AML-193 (cell line): ENCODE results near the gene FGFBP1.

Experiments
- DNase-seq, 2 experiments: peaks; one replicate each; lab custom pipeline; 2025; lab: John Stamatoyannopoulos, UW

Gene FGFBP1

DNA sequence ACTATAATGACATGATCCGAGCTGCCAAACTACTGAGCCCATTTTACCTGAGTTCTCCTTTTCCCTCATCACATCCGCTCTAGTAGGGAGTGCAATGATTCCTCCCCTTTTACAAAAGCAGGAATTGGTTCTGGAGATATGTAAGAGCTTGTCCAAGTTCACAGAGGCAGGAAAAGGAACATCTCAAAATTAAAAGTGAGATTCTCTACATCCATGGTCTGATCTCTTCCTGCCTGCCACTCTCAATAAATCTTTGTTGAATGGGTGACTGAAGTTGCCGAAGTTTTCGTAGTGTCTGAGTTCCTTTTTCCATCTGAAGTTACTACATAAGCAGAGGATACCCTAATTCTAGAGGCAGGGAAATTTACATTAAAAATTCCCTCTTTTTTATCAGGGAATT, at the start of gene FGFBP1:
FGFBP1 (minus strand) TSS at position 101 of the 400 bp plus-strand sequence. CDS start 2,108 bp downstream, outside the sequence.
- DNase-seq: no peak

DNA sequence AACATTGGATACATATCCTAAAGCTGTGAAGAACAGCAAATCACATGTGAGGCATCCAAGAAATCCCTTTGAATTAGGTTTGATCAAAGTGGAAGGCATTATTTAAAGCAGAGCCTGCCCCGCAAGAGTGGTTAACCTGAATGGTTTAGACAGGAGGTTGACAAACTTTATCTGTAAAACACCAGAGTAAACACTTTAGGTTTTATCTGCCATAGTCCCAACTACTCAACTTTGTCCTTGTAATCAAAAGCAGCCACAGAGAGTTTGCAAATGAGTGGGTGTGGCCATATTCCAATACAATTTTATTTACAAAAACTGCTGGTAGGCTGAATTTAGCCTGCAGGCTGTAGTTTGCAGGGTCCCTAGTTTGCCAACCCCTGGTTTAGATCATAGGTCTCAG, 49.7 kb upstream of the FGFBP1 start:
- no peak for DNase-seq

DNA sequence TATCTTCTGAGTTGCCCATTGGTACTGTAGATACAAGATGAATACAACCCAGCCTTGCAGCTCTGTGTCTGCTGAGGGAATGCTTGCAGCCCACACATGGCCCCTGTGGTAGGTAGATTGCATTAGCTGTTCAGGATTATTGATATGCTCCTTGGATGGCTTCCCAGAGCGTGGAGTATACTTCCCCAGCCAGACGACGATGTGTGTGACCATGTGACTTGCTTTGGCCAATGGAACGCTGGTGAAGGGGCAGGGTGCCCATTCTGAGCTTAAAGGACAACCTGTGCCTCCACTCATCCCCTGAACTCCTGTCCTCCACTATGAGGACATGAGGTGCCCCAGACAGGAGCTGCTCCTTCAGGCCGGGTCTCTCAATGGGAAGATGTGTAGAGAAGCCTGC, 48.4 kb upstream of the FGFBP1 start:
- DNase-seq: no peak

DNA sequence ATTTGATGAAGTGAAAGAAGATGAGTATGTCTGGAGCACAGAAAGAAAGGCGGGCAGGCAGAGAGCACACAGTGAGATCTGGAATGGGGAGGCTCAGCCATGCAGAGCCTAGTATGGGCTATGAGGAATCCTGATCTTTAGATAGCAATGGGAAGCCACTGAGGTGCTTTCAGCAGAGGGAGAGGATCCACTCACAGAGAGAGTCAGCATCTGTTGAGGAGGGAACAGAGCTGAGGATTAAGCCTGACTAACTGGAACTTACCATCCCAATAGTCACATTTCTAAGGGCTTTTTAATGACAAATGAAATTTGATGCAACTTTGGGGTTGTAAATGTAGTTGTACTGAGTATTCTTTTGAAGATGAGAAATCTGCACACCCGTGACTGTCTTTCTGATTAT, 45.1 kb upstream of the FGFBP1 start:
- no peak for DNase-seq

DNA sequence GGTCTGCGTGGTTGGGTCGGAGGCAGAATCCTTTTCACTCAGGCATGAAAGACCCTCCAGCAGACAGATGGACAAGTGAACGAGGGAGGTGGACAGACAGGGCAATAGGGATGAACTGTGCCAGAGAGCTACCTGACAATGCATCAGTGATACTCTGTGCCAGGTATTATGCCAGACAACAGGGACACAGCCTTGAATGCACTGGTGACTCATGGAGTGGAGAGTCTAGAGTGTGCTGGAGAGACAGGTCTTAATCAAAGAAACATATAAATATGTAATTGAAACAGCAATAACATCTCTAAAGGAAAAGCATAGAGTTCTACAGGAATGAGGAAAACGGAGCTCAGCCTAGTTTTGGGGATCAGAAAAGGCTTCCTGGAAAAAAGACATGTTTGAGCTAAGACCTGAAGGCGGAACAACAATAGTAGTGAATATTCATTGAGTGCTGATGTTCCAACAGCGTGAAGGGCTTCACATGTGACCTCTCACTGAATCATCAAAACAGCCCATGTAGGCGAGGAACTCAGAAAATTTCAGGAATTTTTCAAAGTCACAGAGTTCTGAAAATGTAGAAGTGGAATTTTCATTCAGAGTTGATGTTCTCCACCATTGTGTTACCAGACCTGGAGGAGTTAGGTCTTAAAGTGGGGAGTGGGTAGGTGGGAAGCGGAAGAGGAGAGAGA, 44.4 kb upstream of the FGFBP1 start:
- DNase-seq: no peak

DNA sequence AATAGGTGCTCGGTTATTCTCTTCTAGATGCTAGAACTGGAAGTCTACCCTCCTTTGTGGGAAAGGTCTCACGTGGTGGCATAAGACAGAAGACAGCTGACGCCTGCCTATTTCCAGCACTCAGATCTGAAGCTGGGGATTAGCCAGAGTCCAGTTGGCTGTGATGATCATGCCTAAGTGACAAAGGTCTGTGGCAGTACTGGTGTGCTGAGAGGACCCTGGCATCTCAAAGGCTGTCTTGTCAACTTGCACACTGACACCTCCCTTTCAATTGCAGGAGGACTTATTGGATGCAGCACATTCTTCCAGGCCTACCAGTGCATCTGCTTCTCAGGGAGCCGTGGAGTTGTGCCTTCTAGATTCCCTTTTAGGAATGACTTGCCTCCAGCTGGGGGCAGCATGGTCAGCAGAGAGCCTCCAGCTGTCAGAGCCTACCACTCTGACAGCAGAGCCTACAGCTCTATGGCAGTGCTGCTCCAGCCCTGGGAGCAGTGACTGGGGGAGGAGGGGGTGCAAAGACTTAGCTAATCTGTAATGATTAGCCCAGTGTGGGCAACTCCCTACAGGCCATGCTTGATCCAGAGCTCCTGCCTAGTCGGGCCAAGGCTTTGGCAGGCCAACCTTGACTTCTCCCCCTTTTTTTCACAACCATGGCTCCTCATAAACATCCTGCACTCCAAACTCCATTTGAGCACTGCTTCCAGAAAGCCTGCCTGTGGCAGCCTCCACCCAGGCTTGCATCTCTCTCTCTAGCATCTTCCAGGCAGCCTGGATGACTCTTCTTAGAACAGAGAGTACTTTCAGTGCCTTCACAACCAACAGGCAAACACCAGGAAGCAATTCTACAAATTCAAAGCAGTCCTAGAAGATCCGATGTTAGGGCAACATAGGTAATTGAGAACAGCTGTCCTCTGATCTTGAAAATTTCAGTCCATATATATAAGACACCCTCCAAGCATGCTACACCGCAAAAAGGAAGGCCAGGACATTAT, 38.2 kb upstream of the FGFBP1 start:
- no peak for DNase-seq

DNA sequence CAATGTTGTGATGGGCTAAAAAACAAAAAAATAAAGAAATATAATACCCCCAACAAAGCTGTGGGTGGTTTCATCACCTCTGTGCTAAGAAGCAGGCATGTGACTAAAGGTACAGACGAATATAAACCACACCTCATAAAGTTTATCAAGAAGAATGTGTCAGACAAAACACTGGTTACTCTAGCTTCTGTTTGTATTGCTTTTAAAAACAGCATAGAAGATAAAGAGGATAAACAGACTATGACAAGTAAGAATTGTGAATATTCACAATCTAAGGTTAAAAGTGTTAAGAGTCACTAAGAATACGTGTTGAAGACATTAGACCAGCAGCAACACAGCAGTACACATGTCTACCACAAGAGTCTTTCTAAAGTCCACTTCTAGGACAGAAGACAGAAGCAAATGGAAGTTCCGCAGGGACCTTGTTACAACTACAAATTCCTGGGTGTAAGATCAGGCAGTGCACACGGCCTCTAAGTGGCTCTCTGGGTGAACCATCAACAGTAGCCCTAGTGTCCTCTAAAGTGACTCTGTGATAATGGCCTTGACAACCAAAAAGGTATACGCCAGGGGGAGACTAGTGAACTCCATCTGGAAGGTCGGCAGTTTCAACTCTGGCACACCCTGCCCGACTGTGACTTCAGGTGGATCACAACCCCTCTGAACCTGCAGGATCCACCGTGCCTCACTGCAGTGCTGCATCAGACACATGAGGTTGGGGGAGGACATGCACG, 32.7 kb upstream of the FGFBP1 start:
- DNase-seq: no peak

DNA sequence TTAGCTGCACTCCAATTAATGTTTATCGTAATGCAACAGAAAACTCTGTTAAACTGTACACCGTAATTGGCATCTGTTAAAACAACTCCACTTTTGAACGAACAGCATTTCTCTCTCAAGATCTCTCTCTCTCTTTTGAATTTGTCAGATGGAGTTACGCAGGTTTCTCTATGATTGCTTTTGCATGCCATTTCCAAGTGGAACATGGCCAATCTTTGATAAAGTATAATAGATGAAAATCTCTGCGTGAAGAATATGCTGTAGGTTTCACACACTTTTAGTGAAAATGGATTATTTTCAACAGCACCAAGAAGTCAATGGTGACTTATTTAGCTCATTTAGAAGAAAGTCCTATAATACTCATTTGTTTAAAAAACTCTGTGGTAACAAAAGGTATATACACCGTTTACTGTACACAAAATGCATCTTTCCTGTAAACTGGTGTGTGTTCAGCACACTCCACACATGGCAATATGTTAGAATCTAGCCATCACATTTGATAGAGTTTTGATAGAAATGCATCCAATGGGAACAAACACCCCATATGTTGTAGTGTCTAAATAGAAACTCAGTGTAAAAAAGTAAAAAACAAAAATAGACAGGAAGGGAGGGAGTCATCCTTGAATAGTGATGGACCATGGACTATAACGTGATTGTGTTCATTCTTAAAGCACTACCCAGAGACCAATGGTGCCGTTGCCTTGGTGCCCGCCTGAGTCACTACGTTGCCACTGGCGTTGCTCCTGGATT, 30.2 kb upstream of the FGFBP1 start:
- no peak for DNase-seq

DNA sequence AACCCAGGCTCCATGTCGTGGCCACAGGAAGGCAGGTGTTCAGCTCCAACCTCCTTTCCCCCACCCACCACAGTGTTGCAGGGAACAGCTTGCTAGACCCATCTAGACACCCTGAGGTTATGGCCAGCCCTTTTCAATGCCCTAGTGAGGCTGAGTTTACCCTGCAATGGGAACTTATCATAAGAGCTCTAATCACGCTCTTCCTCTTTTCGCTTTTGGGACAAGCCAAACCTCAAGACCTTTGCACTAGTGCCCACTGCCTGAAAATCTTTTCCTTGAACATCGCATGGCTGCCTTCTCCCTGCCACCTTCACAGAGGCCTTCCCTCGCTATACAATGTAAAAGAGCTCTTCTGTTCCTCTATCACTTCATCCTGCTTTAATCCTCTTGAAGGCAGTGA, 26.8 kb upstream of the FGFBP1 start:
- no peak for DNase-seq

DNA sequence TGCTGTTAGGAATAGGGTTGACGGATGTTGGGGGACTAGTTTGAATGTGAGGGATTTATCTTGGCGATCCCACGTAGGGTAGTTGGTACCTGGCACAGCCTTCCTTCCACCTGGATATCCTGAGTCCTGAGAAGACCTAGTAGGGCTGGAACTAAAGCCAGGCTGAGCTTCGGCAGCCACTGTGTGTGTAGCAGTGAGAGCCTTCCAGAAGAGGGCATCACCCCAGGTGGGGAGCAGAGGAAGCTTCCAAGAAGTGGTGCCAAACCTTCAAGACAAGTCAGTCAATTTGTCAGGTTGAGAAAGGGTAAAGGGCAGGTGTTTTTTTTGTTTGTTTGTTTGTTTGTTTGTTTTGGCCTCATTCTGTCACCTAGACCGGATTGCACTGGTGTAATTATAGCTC, 25.6 kb upstream of the FGFBP1 start:
- DNase-seq: peak in 1 of 2 experiments; percentile 5

DNA sequence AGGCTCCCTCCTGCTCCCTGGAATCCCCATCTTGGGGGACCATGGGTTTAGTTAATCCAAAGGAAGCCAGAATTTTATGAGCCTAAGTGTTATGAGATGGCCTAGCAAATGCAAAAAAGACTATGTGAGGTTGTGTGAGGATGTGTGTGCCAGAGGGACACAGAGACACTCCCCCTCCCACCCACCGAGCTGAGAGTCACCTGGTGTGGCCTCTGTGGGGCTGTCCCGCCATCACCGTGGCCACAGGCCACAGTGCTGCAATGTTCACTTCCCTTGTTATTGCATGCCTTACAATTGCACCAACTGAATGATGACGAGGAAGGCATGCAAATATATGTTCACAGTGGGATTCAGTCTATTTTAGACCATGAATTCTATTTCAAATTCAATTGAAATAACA, 25.0 kb upstream of the FGFBP1 start:
- DNase-seq: peak in 1 of 2 experiments; percentile 4

DNA sequence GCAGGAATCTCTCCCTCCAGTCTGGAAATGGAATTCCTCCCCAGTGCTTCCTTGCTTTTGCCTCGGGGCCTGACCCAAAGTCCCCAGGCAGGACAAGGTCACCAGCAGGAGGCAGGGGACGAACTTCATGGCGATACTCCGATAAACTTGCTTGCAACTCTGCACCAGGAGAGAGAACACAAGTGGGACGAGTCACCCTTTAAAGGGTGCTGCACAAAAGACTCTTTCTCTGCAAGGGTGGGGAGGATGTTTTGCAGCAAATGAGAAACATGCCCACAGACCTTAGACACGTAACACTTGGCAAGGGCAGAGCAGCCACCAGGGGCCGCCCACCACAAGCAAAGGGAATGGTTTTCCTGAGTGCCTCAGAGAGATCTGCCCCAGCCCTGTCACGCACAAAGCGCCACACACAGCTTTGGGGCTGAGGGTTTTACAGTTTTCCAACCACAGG, 24.5 kb upstream of the FGFBP1 start, which contains the start of gene FGFBP2:
FGFBP2 (minus strand) TSS at position 175 of the 451 bp plus-strand sequence; CDS start at position 129, 46 bp downstream.
- DNase-seq: peak; percentile 45 to 68

DNA sequence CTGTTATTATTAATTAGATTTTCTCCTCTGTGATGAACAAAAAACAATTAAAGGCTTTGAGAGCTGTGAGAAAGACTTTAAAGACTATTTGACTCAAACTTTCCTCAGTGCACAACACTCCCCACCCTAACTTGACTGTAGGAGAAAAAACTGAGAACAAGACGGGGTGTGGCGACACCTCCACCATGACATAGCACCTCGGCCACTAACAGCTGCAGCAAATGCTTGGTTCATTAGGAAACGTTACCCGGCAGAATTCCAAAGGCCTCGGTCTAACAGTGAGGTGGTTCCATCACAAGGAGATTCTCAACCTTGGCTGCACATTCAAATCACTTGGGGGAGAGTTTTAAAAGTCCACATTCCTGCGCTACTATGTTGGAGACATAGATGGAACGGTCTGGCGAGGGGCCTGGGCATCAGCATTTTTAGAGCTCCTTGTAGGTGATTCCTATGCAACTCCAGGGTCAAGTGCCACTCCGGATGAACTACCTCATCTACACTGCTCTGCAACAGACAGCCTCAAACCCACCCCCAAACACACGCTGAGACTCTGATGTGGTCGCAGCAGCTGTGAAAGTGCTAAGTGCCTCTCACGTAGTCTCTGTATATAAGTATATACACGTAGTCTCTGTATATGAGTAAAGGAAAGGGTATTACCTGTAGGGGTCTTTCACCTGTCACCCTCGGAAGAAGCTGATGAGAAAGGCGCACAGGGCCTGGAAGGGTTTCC, 23.4 kb upstream of the FGFBP1 start:
- no peak for DNase-seq

DNA sequence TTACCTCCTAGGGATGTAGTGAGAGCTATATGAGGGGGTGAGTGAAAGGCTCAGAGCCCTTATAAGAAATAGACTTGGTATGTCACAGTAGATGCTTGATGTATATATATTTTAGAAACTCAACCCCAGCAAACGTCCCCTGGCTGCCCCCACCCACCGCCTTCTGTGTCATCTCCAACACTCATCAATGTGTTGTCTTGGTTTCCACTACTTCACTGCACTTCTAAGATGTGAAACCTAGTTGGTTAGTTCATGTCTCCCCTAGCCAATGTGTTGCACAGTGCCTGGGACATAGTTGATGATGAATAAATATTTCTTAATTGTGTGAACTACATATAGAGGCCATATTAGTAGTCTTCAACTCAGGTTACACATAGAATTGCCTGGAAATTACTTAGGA, 20.0 kb upstream of the FGFBP1 start:
- no peak for DNase-seq

DNA sequence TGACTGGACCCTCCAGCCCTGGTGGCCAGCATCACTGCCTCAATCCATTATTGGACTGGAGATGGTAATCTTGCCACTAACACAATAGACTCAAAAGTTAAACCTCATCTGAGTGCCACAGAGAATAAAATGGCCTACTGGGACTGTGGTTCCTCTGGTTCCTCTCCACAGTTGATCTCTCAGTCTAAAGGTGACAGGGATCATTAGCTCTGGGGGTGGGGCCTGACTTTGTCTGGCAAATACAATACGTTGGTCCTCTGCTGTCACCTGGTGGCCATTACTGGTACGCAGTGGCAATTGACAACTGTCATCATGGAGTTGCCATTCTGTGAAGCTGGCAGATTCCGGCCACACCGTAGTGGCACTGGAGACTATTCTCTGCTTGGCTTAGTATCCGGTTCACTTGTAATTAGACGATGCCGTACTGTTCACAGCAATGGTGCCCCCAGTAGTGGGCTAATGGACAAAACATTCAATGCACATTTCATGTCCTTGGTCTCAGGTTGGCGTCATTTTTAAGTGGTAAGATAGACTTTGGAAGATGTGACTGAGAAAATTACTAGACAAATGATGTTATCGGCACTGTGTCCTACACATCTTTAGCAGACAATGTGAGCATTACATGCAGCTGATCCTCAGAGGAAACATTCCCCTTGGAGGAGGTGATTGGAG, 17.8 kb upstream of the FGFBP1 start:
- DNase-seq: peak; percentile 62 to 73

DNA sequence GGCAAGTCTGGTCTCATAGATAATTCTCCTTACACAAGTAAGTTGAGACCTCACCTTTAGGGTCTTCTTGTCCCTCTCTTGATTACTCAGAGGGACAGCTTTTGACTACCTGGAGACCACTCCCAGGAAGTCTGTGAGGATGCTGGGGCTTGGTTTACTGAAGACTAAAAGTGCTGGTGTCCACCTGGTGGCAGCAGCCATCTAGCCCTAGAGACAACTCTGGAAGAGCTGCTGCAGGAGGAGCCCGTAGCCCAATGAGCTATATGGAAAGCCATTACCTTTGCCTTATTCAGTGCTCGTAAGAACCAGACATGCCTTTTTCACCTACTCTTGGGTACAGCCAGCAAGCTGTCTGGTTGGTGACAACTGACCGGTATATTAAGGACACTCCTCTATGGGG, 17.1 kb upstream of the FGFBP1 start:
- DNase-seq: peak; percentile 3 to 13

DNA sequence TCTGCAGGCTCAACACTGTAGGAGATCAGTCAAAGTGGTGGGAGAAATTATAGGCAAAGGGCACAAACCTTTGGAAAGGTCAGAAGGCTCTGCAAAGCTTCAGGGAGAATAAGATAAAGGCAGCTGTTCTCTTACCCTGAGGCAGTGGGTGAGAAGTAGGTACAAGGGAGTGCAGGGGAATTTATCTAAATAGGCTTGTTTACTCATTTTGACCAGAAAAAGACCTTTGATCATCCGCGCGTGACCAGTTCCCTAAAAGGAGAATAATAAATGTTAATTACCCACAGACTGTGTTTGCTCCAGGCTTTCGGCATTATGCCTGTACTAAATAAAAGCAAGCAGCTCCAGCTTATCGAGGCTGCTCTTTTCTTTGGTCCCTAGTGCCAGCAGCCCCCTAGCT, 15.1 kb upstream of the FGFBP1 start:
- no peak for DNase-seq

DNA sequence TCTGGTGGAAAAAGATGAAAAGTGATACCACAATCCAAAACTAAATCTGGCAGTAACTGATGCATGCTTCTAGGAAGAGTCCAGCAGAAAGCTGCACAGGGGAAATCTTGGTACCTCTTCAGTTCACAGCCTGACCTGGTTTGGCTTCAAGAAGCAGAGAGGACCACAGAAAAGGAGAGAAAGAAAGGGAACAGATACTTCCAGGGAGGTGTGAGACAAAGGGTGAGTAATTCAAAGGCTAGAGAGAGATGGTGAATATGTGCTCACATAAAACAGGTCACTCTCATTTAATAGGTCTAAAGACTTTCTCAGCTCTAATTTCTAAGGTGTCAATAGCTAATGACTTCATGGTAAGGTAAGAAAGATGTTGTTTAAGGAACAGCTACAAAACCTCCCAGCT, 13.2 kb upstream of the FGFBP1 start:
- no peak for DNase-seq

DNA sequence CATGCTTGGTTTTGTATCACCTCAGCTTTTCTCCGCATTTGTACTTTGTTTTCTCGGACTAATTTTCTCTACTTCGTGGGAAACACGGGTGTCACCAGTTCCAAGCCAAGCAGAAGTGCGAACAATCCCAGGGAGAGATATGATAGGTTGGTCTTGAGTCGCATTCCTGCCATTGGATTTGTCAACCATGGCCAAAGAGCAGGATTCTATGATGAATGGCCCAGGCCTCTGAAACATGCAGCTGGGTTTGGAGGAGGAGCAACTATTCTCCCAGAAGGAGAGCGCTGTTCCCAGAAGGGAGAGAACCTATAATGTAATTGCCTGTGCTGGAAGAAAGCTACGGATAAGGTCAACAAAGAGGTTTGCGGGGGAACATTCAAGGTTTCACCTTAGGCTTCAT, 10.3 kb upstream of the FGFBP1 start:
- no peak for DNase-seq

DNA sequence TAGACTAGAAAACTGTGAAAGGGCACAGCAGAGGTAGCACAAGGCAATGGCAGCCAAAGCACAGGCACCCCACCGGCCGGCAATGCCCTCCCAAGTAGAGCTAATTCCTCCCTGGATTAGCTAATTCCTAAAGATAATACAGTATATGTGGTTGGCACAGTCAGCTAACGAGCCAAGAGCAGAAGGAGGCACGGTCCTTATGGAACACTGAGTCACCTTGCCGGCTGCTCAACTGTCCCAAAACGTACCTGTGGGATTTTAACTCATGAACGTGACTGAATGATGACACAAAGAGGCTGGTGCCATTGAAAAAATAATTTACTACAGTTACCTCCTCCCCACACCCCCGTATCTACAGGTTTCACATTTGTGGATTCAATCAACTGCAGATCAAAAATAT, 9.1 kb upstream of the FGFBP1 start:
- no peak for DNase-seq
